HepG2 (cell line): ENCODE results near the gene PCOLCE2. TPM values are rescaled to one million over a fixed set of nuclear protein-coding genes. Genes with fewer than 3 reads are reported as not detected.

Experiments used
- CHCHD3 ChIP-seq: sonication (generic); formaldehyde crosslinking; IDR thresholded peaks from 2 replicates; pipeline ENCODE4 v1.8.0; 2022; ENCODE audit warnings: mild to moderate bottlenecking, missing genetic modification reagents, moderate library complexity
- CTCF ChIP-seq: sonication (generic); formaldehyde crosslinking; IDR thresholded peaks from 2 replicates; pipeline ENCODE4 v1.5.0; 2020; ENCODE audit warnings: mild to moderate bottlenecking, missing genetic modification reagents, moderate library complexity
- DR1 ChIP-seq: sonication (generic); formaldehyde crosslinking; IDR thresholded peaks from 2 replicates; pipeline ENCODE4 v1.8.0; 2021; ENCODE audit warnings: mild to moderate bottlenecking, missing genetic modification reagents, inconsistent platforms
- NFE2L2 ChIP-seq: fragments of 150-350 bp; IDR thresholded peaks from 2 replicates; pipeline ENCODE4 v1.6.1; 2014; ENCODE audit warnings: low read length
- PRPF4 ChIP-seq: fragments of 200-400 bp; formaldehyde crosslinking; IDR thresholded peaks from 2 replicates; pipeline ENCODE4 v1.6.1; 2016; ENCODE audit warnings: low read length, low read depth; ENCODE audit not compliant: poor library complexity, severe bottlenecking
- RAD21 ChIP-seq: fragments of 450-650 bp; formaldehyde crosslinking; IDR thresholded peaks from 2 replicates; pipeline ENCODE4 v1.5.0; 2020; ENCODE audit warnings: mild to moderate bottlenecking
- RFXAP ChIP-seq: sonication (generic); formaldehyde crosslinking; IDR thresholded peaks from 2 replicates; pipeline ENCODE4 v1.4.0; 2020; ENCODE audit warnings: missing genetic modification reagents, borderline replicate concordance
- SAFB2 ChIP-seq: sonication (generic); formaldehyde crosslinking; IDR thresholded peaks from 2 replicates; pipeline ENCODE4 v1.5.1; 2020; ENCODE audit warnings: missing genetic modification reagents, low read depth, mild to moderate bottlenecking, borderline replicate concordance
- SMC3 ChIP-seq: IDR thresholded peaks from 2 replicates; pipeline ENCODE4 v1.6.1; 2011; ENCODE audit warnings: low read length, improper control_type of control experiment
- SOX6 ChIP-seq, 2 experiments: fragments of 450-650 bp in 1 of 2; sonication (generic) in 1 of 2; formaldehyde crosslinking in 1 of 2; IDR thresholded peaks; 2 replicates each; pipeline versions ENCODE4 v1.4.0 to v1.6.1; 2017 to 2020; ENCODE audit warnings: antibody characterized with exemption in 1 of 2, mild to moderate bottlenecking in 1 of 2, missing genetic modification reagents in 1 of 2
- STAG1 ChIP-seq: sonication (generic); formaldehyde crosslinking; IDR thresholded peaks from 2 replicates; pipeline ENCODE4 v1.4.0; 2020; ENCODE audit warnings: missing genetic modification reagents
- THAP11 ChIP-seq: IDR thresholded peaks from 2 replicates; pipeline ENCODE4 v1.6.1; 2016; ENCODE audit warnings: missing biosample characterization, missing genetic modification reagents
- XBP1 ChIP-seq: sonication (generic); formaldehyde crosslinking; IDR thresholded peaks from 2 replicates; pipeline ENCODE4 v1.5.0; 2020; ENCODE audit warnings: missing genetic modification reagents
- ZMYM4 ChIP-seq: sonication (generic); formaldehyde crosslinking; IDR thresholded peaks from 2 replicates; pipeline ENCODE4 v1.8.1; 2023; ENCODE audit warnings: mild to moderate bottlenecking, missing genetic modification reagents
- ZNF652 ChIP-seq: IDR thresholded peaks from 2 replicates; pipeline ENCODE4 v1.6.1; 2016; ENCODE audit warnings: low read depth, borderline replicate concordance
- ZNF678 ChIP-seq: sonication (generic); formaldehyde crosslinking; IDR thresholded peaks from 2 replicates; pipeline ENCODE4 v1.4.0; 2020; ENCODE audit warnings: mild to moderate bottlenecking, missing genetic modification reagents
- ZNF703 ChIP-seq: sonication (generic); formaldehyde crosslinking; IDR thresholded peaks from 2 replicates; pipeline ENCODE4 v1.5.1; 2020; ENCODE audit warnings: missing genetic modification reagents, mild to moderate bottlenecking, moderate library complexity, borderline replicate concordance
- ZNF747 ChIP-seq: sonication (generic); formaldehyde crosslinking; IDR thresholded peaks from 2 replicates; pipeline ENCODE4 v1.8.1; 2023; ENCODE audit warnings: missing genetic modification reagents, mild to moderate bottlenecking, borderline replicate concordance
- polyA plus RNA-seq, 8 experiments: library from polyadenylated mRNA; depleted of rRNA in 3 of 8; stranded (reverse) in 7 of 8; unstranded in 1 of 8; fragments of >200 nt; fragmentation: Illumina TruSeq in 4 of 8; extraction: Trizol in 4 of 8; gene quantifications; 2 replicates each; pipeline versions ENCODE4 v1.2.1 to v1.2.3, GENCODE V29; 2011 to 2016; ENCODE audit warnings: low read depth in 4 of 8, missing spikeins in 1 of 8, mixed read lengths in 1 of 8; ENCODE audit not compliant: insufficient read depth in 1 of 8
- total RNA-seq, 5 experiments: library from RNA; depleted of rRNA; stranded (reverse); fragments of >200 nt; fragmentation: Illumina TruSeq; extraction: Trizol; gene quantifications; 2 replicates each; pipeline ENCODE4 v1.2.3, GENCODE V29; 2016; ENCODE audit warnings: low read depth in 1 of 5
- TF ChIP-seq, protein P1 (sequence below): sonication (generic); formaldehyde crosslinking; conservative IDR thresholded peaks from 2 replicates; pipeline ENCODE4 v1.8.1; 2023; ENCODE audit warnings: missing genetic modification reagents
- TF ChIP-seq, protein P2 (sequence below), 2 experiments: sonication (generic) in 1 of 2; formaldehyde crosslinking in 1 of 2; IDR thresholded peaks; 2 replicates each; pipeline versions ENCODE4 v1.4.0 to v1.6.1; 2018 to 2020; ENCODE audit warnings: missing genetic modification reagents in 2 of 2, borderline replicate concordance in 1 of 2, low read depth in 1 of 2, mild to moderate bottlenecking in 1 of 2, missing biosample characterization in 1 of 2
- TF ChIP-seq, protein P3 (sequence below): sonication (generic); formaldehyde crosslinking; IDR thresholded peaks from 2 replicates; pipeline ENCODE4 v1.5.0; 2020; ENCODE audit warnings: mild to moderate bottlenecking, missing genetic modification reagents
- TF ChIP-seq, protein P4 (sequence below): sonication (generic); formaldehyde crosslinking; IDR thresholded peaks from 2 replicates; pipeline ENCODE4 v1.5.0; 2020; ENCODE audit warnings: missing genetic modification reagents

The PCOLCE2 gene
- total and polyA plus RNA-seq, 2 of the 13 experiments (the other 11 are each of a cell fraction or from before 2014, with no cell fraction given), result 0.71 to 2.0 TPM

DNA sequence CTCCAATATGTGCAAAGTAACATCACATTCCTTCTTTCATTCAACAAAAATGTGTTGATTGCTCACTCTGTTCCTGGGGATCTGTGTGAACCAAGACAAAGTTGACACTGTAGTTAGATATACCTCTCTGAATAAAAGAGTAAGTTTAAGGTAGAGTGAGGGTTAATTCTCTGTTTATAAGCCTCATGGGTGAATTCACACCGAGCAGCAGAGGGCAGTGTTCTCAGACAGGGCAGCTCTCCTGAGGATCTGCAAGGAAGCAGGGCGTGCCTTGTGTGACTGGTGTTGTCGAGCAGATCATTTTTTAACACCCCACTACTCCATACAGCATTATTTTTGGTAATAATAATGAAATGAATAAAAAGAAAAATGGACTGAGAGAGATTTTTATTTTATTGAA, 40.2 kb upstream of the PCOLCE2 start (continued):
- TF ChIP-seq, protein P1, sequence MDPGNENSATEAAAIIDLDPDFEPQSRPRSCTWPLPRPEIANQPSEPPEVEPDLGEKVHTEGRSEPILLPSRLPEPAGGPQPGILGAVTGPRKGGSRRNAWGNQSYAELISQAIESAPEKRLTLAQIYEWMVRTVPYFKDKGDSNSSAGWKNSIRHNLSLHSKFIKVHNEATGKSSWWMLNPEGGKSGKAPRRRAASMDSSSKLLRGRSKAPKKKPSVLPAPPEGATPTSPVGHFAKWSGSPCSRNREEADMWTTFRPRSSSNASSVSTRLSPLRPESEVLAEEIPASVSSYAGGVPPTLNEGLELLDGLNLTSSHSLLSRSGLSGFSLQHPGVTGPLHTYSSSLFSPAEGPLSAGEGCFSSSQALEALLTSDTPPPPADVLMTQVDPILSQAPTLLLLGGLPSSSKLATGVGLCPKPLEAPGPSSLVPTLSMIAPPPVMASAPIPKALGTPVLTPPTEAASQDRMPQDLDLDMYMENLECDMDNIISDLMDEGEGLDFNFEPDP (CRISPR knock-in tag), result no peak
- TF ChIP-seq THAP11, result peak; percentile 34; the same call in 1 of the 2 replicates
- no peak for TF ChIP-seq NFE2L2
- TF ChIP-seq ZNF678 (CRISPR knock-in tag), result no peak
- no peak for TF ChIP-seq ZNF703 (CRISPR knock-in tag)
- TF ChIP-seq, protein P2, sequence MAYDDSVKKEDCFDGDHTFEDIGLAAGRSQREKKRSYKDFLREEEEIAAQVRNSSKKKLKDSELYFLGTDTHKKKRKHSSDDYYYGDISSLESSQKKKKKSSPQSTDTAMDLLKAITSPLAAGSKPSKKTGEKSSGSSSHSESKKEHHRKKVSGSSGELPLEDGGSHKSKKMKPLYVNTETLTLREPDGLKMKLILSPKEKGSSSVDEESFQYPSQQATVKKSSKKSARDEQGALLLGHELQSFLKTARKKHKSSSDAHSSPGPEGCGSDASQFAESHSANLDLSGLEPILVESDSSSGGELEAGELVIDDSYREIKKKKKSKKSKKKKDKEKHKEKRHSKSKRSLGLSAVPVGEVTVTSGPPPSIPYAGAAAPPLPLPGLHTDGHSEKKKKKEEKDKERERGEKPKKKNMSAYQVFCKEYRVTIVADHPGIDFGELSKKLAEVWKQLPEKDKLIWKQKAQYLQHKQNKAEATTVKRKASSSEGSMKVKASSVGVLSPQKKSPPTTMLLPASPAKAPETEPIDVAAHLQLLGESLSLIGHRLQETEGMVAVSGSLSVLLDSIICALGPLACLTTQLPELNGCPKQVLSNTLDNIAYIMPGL (CRISPR knock-in tag; IDR thresholded peaks at IDR 0.05; ENCODE audit: borderline replicate concordance in 1 of 2, low read depth in 1 of 2), result peak in 1 of 2 experiments; percentile 59; a peak in 1 of 4 replicates
- TF ChIP-seq ZNF652, result peak; percentile 97
- peak; percentile 88 for TF ChIP-seq SMC3
- TF ChIP-seq PRPF4, result no peak
- TF ChIP-seq SOX6 (IDR thresholded peaks at IDR 0.05), result no peak
- no peak for TF ChIP-seq SOX6 (CRISPR knock-in tag; IDR thresholded peaks at IDR 0.05)
- TF ChIP-seq, protein P3, sequence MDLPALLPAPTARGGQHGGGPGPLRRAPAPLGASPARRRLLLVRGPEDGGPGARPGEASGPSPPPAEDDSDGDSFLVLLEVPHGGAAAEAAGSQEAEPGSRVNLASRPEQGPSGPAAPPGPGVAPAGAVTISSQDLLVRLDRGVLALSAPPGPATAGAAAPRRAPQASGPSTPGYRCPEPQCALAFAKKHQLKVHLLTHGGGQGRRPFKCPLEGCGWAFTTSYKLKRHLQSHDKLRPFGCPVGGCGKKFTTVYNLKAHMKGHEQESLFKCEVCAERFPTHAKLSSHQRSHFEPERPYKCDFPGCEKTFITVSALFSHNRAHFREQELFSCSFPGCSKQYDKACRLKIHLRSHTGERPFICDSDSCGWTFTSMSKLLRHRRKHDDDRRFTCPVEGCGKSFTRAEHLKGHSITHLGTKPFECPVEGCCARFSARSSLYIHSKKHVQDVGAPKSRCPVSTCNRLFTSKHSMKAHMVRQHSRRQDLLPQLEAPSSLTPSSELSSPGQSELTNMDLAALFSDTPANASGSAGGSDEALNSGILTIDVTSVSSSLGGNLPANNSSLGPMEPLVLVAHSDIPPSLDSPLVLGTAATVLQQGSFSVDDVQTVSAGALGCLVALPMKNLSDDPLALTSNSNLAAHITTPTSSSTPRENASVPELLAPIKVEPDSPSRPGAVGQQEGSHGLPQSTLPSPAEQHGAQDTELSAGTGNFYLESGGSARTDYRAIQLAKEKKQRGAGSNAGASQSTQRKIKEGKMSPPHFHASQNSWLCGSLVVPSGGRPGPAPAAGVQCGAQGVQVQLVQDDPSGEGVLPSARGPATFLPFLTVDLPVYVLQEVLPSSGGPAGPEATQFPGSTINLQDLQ (CRISPR knock-in tag), result no peak
- TF ChIP-seq ZMYM4 (CRISPR knock-in tag), result peak; percentile 46; the same call in 1 of the 2 replicates
- TF ChIP-seq RAD21 (CRISPR knock-in tag), result peak; percentile 66
- no peak for TF ChIP-seq ZNF747 (CRISPR knock-in tag)
- TF ChIP-seq RFXAP (CRISPR knock-in tag), result no peak
- no peak for TF ChIP-seq DR1
- no peak for TF ChIP-seq CHCHD3
- peak; percentile 78 for TF ChIP-seq CTCF
- TF ChIP-seq STAG1 (CRISPR knock-in tag), result peak; percentile 68
- no peak for TF ChIP-seq SAFB2 (CRISPR knock-in tag)
- TF ChIP-seq, protein P4, sequence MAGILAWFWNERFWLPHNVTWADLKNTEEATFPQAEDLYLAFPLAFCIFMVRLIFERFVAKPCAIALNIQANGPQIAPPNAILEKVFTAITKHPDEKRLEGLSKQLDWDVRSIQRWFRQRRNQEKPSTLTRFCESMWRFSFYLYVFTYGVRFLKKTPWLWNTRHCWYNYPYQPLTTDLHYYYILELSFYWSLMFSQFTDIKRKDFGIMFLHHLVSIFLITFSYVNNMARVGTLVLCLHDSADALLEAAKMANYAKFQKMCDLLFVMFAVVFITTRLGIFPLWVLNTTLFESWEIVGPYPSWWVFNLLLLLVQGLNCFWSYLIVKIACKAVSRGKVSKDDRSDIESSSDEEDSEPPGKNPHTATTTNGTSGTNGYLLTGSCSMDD (CRISPR knock-in tag), result no peak
- TF ChIP-seq XBP1 (CRISPR knock-in tag), result no peak
